Activated T-cell treated with anti-CD3 and anti-CD28 coated beads, Interleukin-2, amount 50 U/mL, for 72 hours (primary cell): ENCODE results near the gene C18orf63. TPM values are rescaled to one million over a fixed set of nuclear protein-coding genes. Genes with fewer than 3 reads are reported as not detected.

Experiments used
- ATAC-seq, 2 donors: fragments of 150-1000 bp; cut with Tn5 transposase; replicated peaks in 1 of 2; 2 replicates each; pipeline ENCODE4 v1.10.0; 2021; ENCODE audit warnings: moderate library complexity in 2 of 2, mild to moderate bottlenecking in 1 of 2
- DNase-seq, 2 donors: peaks; one replicate each; pipeline ENCODE4 v3.0.0; 2021 to 2022; ENCODE audit warnings: mixed read lengths in 1 of 2
- H3K27ac Mint-ChIP-seq: one replicate; pipeline ENCODE4 v1.8.0; 2022; ENCODE audit warnings: mild to moderate bottlenecking, moderate library complexity, mixed read lengths
- H3K27me3 Mint-ChIP-seq: one replicate; pipeline ENCODE4 v1.8.0; 2022; ENCODE audit warnings: low read depth, mixed read lengths
- H3K36me3 Mint-ChIP-seq, 2 donors: one replicate each; pipeline ENCODE4 v1.8.0; 2022; ENCODE audit warnings: mixed read lengths in 2 of 2, mild to moderate bottlenecking in 1 of 2; ENCODE audit not compliant: insufficient read depth in 2 of 2
- H3K4me1 Mint-ChIP-seq: one replicate; pipeline ENCODE4 v1.8.0; 2022; ENCODE audit warnings: low read depth, mixed read lengths
- H3K4me3 Mint-ChIP-seq, 2 donors: one replicate each; pipeline ENCODE4 v1.8.0; 2022; ENCODE audit warnings: mild to moderate bottlenecking in 2 of 2, mixed read lengths in 2 of 2, moderate library complexity in 2 of 2
- H3K9me3 Mint-ChIP-seq, 2 donors: one replicate each; pipeline ENCODE4 v1.8.0; 2022; ENCODE audit warnings: mixed read lengths in 2 of 2
- total RNA-seq, 2 donors: library from RNA; stranded (reverse); gene quantifications; one replicate each; pipeline ENCODE4 v1.2.3, GENCODE V29; 2022

C18orf63 gene
- total RNA-seq, 2 donors from 2014 or later = not detected

GRCh38 chr18:74396171-74397169 lies 80.8 kb downstream of the C18orf63 start:
- H3K27ac Mint-ChIP-seq = no peak overlapping the region
- no peak overlapping the region for H3K4me3 Mint-ChIP-seq
- no peaks in the 10 kb centered on the region for H3K36me3 Mint-ChIP-seq
- peaks cover 9% of the 10 kb centered on the region for H3K4me1 Mint-ChIP-seq
- ATAC-seq (no peak), DNase-seq (no peak)
- H3K9me3 Mint-ChIP-seq = no peaks in the 10 kb centered on the region
- H3K27me3 Mint-ChIP-seq = peaks cover 16% of the 10 kb centered on the region

GRCh38 chr18:74397572-74397971 lies 81.9 kb downstream of the C18orf63 start:
- no peak for DNase-seq
- Mint-ChIP-seq H3K4me1 (peaks cover 9% of the 10 kb centered on the region), H3K27me3 (peaks cover 16% of the 10 kb centered on the region), H3K27ac (no peak overlapping the region), H3K4me3 (no peak overlapping the region), H3K36me3 (no peaks in the 10 kb centered on the region), H3K9me3 (no peaks in the 10 kb centered on the region)
- no peak for ATAC-seq

GRCh38 chr18:74399091-74399887 lies 83.7 kb downstream of the C18orf63 start:
- ATAC-seq (no peak), DNase-seq (no peak)
- peaks cover 9% of the 10 kb centered on the region for H3K4me1 Mint-ChIP-seq
- H3K27ac Mint-ChIP-seq = no peak overlapping the region
- no peaks in the 10 kb centered on the region for H3K9me3 Mint-ChIP-seq
- peaks cover 9% of the 10 kb centered on the region for H3K27me3 Mint-ChIP-seq
- no peak overlapping the region for H3K4me3 Mint-ChIP-seq
- H3K36me3 Mint-ChIP-seq = no peaks in the 10 kb centered on the region

- peaks cover 9% of the 10 kb centered on the region for H3K4me1 Mint-ChIP-seq
- DNase-seq (no peak), ATAC-seq (no peak)
- no peak overlapping the region for H3K27ac Mint-ChIP-seq
- H3K4me3 Mint-ChIP-seq = no peak overlapping the region
- H3K36me3 Mint-ChIP-seq = no peaks in the 10 kb centered on the region
- H3K27me3 Mint-ChIP-seq = peaks cover 9% of the 10 kb centered on the region
- peaks cover 0 to 3% of the 10 kb centered on the region in 2 donors for H3K9me3 Mint-ChIP-seq
Measured at GRCh38 chr18:74400813-74401212, 85.2 kb downstream of the C18orf63 start.

- peaks cover 0 to 3% of the 10 kb centered on the region in 2 donors for H3K9me3 Mint-ChIP-seq
- H3K4me1 Mint-ChIP-seq = peaks cover 15% of the 10 kb centered on the region
- DNase-seq (no peak), ATAC-seq (no peak)
- no peaks in the 10 kb centered on the region for H3K36me3 Mint-ChIP-seq
- H3K27me3 Mint-ChIP-seq = peaks cover 9% of the 10 kb centered on the region
- no peak overlapping the region for H3K27ac Mint-ChIP-seq
- no peak overlapping the region for H3K4me3 Mint-ChIP-seq
Measured at GRCh38 chr18:74402806-74403433, 87.3 kb downstream of the C18orf63 start.

GRCh38 chr18:74407888-74408287 lies 92.2 kb downstream of the C18orf63 start:
- peak overlapping the region; percentile 98 for H3K27ac Mint-ChIP-seq
- no peak for ATAC-seq
- peaks cover 18% of the 10 kb centered on the region for H3K4me1 Mint-ChIP-seq

More at GRCh38 chr18:74407888-74408287, 92.2 kb downstream of the C18orf63 start:
- DNase-seq = no peak
- no peaks in the 10 kb centered on the region for H3K36me3 Mint-ChIP-seq
- H3K27me3 Mint-ChIP-seq = no peaks in the 10 kb centered on the region
- H3K4me3 Mint-ChIP-seq = peak overlapping the region; percentile 74 to 95
- H3K9me3 Mint-ChIP-seq = peaks cover 0 to 3% of the 10 kb centered on the region in 2 donors

Other genes starting within 250 kb of the C18orf63 start
- 1 to 10 TPM; 1.0 to 2.1 TPM for gene FBXO15, start 168.0 kb upstream of the C18orf63 start, total RNA-seq
- 10 to 100 TPM; 23.9 to 25.8 TPM for gene TIMM21, start 167.3 kb upstream of the C18orf63 start, total RNA-seq
- gene CYB5A, start 23.9 kb upstream of the C18orf63 start, total RNA-seq = 10 to 100 TPM; 45.1 to 47.8 TPM
- gene DIPK1C, start 141.5 kb downstream of the C18orf63 start, total RNA-seq = not detected
- gene CNDP2, start 180.5 kb downstream of the C18orf63 start, total RNA-seq = 100 to 1,000 TPM; 211 to 212 TPM
- under 1 TPM in 1 of 2 donors, not detected in 1; 0.16 TPM for gene CNDP1, start 218.7 kb downstream of the C18orf63 start, total RNA-seq